B cell (primary cell): Measurements from ENCODE around the gene TMEM86B.

Experiments
- EZH2 ChIP-seq: IDR thresholded peaks from 2 replicates; pipeline ENCODE4 v1.6.1; 2012; ENCODE audit warnings: borderline replicate concordance, low read depth, mild to moderate bottlenecking, moderate library complexity, low read length; ENCODE audit not compliant: insufficient read depth, poor library complexity, severe bottlenecking
- TF ChIP-seq, protein P1 (sequence below): fragments of 200-600 bp; IDR thresholded peaks from one replicate; pipeline ENCODE4 v1.8.0; 2022; ENCODE audit warnings: antibody characterized with exemption, mild to moderate bottlenecking

DNA sequence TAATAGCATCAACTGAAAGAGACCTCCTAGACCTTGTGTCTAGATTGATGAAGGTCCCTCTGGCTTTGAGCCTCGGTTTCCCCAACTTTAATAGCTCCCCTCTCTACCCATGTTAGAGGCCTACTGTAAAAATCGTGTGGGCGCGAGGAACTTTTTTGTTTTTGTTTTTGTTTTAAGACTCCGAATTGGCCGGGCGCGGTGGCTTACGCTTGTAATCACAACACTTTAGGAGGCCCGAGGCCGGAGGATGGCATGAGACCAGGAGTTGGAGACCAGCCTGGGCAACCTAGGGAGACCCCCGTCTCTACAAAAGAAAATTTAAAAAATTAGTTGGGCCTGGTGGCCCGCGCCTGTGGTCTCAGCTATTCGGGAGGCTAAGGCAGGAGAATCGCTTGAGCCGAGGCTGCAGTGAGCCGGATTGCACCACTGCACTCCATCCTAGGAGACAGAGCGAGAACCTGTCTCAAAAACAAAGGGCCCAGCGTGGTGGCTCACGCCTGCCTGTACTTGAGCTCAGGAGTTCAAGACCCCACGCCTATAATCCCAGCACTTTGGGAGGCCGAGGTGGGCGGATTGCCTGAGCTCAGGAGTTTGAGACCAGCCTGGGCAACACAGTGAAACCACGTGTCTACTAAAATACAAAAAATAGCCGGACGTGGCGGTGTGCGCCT, 31.1 kb upstream of the TMEM86B start:
- no peak for TF ChIP-seq EZH2
- TF ChIP-seq, protein P1, sequence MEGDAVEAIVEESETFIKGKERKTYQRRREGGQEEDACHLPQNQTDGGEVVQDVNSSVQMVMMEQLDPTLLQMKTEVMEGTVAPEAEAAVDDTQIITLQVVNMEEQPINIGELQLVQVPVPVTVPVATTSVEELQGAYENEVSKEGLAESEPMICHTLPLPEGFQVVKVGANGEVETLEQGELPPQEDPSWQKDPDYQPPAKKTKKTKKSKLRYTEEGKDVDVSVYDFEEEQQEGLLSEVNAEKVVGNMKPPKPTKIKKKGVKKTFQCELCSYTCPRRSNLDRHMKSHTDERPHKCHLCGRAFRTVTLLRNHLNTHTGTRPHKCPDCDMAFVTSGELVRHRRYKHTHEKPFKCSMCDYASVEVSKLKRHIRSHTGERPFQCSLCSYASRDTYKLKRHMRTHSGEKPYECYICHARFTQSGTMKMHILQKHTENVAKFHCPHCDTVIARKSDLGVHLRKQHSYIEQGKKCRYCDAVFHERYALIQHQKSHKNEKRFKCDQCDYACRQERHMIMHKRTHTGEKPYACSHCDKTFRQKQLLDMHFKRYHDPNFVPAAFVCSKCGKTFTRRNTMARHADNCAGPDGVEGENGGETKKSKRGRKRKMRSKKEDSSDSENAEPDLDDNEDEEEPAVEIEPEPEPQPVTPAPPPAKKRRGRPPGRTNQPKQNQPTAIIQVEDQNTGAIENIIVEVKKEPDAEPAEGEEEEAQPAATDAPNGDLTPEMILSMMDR, result no peak
